GM12878 (cell line): ENCODE data around the gene POLDIP3. TPM values are rescaled to one million over a fixed set of nuclear protein-coding genes. Genes with fewer than 3 reads are reported as not detected.

Experiments
- ATAC-seq: fragments of 200-7000 bp; cut with Tn5 transposase; 3 replicates; pipeline ENCODE4 v1.9.1; 2020; ENCODE audit warnings: mild to moderate bottlenecking, moderate library complexity
- BruUV-seq: library from RNA; stranded (reverse); fragments of 400-500 nt; replicated peaks from 2 replicates; lab custom pipeline; 2021; lab: Mats Ljungman, UMichigan
- CTCF ChIA-PET: fragments of 300-600 bp; sonication (Branson Sonifier 250); formaldehyde crosslinking; extraction: SDS; loops from one replicate; lab custom pipeline; 2021; ENCODE audit warnings: inconsistent platforms; lab: Yijun Ruan, JAX
- POLR2A ChIA-PET: fragments of 350-600 bp; formaldehyde crosslinking; extraction: SDS; loops from one replicate; lab custom pipeline; 2021; ENCODE audit warnings: inconsistent platforms; lab: Charles Lee
- RAD21 ChIA-PET: fragments of 300-600 bp; sonication (Branson Sonifier 250); formaldehyde crosslinking; loops from one replicate; lab custom pipeline; 2023; ENCODE audit warnings: antibody characterized with exemption; ENCODE audit not compliant: unreplicated experiment; lab: Charles Lee
- SMC1A ChIA-PET: fragments of 300-600 bp; sonication (Branson Sonifier 250); formaldehyde crosslinking; loops from one replicate; lab custom pipeline; 2023; ENCODE audit not compliant: unreplicated experiment, uncharacterized antibody; lab: Charles Lee
- DNase-seq: peaks from one replicate; pipeline ENCODE4 v3.0.0-alpha.2; 2011; ENCODE audit warnings: low read depth, low spot score
- FAIRE-seq: peaks from 3 replicates; lab custom pipeline; 2011; peaks lifted over from hg19 to GRCh38; lab: Jason Lieb, UNC
- H2AFZ ChIP-seq: 2 replicates; pipeline ENCODE4 v1.6.0; 2011; ENCODE audit warnings: low read depth, low read length, control low read depth; ENCODE audit not compliant: control insufficient read depth
- H3K27ac ChIP-seq: 2 replicates; pipeline ENCODE4 v1.5.1; 2011; ENCODE audit warnings: control low read depth; ENCODE audit not compliant: control insufficient read depth, insufficient read depth
- H3K27me3 ChIP-seq, 2 experiments: replicated peaks in 1 of 2; 2 replicates each; pipeline versions ENCODE4 v1.6.0 to v1.6.1; 2011; ENCODE audit warnings: low read length in 1 of 2; ENCODE audit not compliant: control insufficient read depth in 2 of 2, insufficient read depth in 2 of 2
- H3K36me3 ChIP-seq, 2 experiments: 2 replicates each; pipeline ENCODE4 v1.5.1; 2011; ENCODE audit warnings: low read length in 1 of 2; ENCODE audit not compliant: control insufficient read depth in 2 of 2, insufficient read depth in 2 of 2
- H3K4me1 ChIP-seq: 2 replicates; pipeline ENCODE4 v1.6.1; 2011; ENCODE audit warnings: mild to moderate bottlenecking, low read length, moderate library complexity, mixed read lengths; ENCODE audit not compliant: control insufficient read depth, insufficient read depth
- H3K4me2 ChIP-seq: 2 replicates; pipeline ENCODE4 v1.6.0; 2011; ENCODE audit warnings: control low read depth; ENCODE audit not compliant: control insufficient read depth, insufficient read depth
- H3K4me3 ChIP-seq: fragments of 200-600 bp; sonication (generic); 2 replicates; pipeline ENCODE4 v1.5.1; 2016
- H3K79me2 ChIP-seq: 2 replicates; pipeline ENCODE4 v1.6.0; 2011; ENCODE audit warnings: low read length; ENCODE audit not compliant: control insufficient read depth, insufficient read depth
- H3K9ac ChIP-seq: 2 replicates; pipeline ENCODE4 v1.8.0; 2011; ENCODE audit warnings: low read length, control low read depth, mixed read lengths; ENCODE audit not compliant: control insufficient read depth, insufficient read depth
- H3K9me3 ChIP-seq: replicated peaks from 3 replicates; pipeline ENCODE4 v1.5.1; 2011; ENCODE audit warnings: mild to moderate bottlenecking, low read length; ENCODE audit not compliant: control insufficient read depth, insufficient read depth
- H4K20me1 ChIP-seq: 2 replicates; pipeline ENCODE4 v1.6.0; 2011; ENCODE audit not compliant: control insufficient read depth, insufficient read depth
- ASH2L ChIP-seq: fragments of 300-600, 200-600 bp; sonication (generic); IDR thresholded peaks from 2 replicates; pipeline ENCODE4 v1.6.1; 2017; ENCODE audit warnings: low read depth, mild to moderate bottlenecking, borderline replicate concordance
- CHD2 ChIP-seq: IDR thresholded peaks from 2 replicates; pipeline ENCODE4 v1.6.1; 2011; ENCODE audit warnings: low read depth, low read length, improper control_type of control experiment, borderline replicate concordance
- HDGF ChIP-seq: fragments of 450-650 bp; IDR thresholded peaks from 2 replicates; pipeline ENCODE4 v1.6.1; 2016; ENCODE audit warnings: antibody characterized with exemption
- NR2C2 ChIP-seq: IDR thresholded peaks from 2 replicates; pipeline ENCODE4 v1.6.1; 2011; ENCODE audit warnings: borderline replicate concordance, low read depth; ENCODE audit not compliant: control insufficient read depth, insufficient read length
- POLR2A ChIP-seq: IDR thresholded peaks from 2 replicates; pipeline ENCODE4 v1.6.1; 2011; ENCODE audit warnings: low read depth, mild to moderate bottlenecking, low read length
- POLR2AphosphoS2 ChIP-seq: IDR thresholded peaks from 2 replicates; pipeline ENCODE4 v1.6.1; 2011; ENCODE audit warnings: low read depth, mild to moderate bottlenecking, low read length, improper control_type of control experiment, moderate library complexity
- RAD21 ChIP-seq: IDR thresholded peaks from 2 replicates; pipeline ENCODE4 v1.6.1; 2011; ENCODE audit warnings: mild to moderate bottlenecking, low read depth, low read length, moderate library complexity; ENCODE audit not compliant: insufficient read depth
- RAD51 ChIP-seq: fragments of 450-650 bp; IDR thresholded peaks from 2 replicates; pipeline ENCODE4 v1.6.1; 2016; ENCODE audit warnings: moderate library complexity, mild to moderate bottlenecking, inconsistent platforms
- SMC3 ChIP-seq: IDR thresholded peaks from 2 replicates; pipeline ENCODE4 v1.6.1; 2011; ENCODE audit warnings: low read length, improper control_type of control experiment, borderline replicate concordance
- TAF1 ChIP-seq: IDR thresholded peaks from 2 replicates; pipeline ENCODE4 v1.6.1; 2011; ENCODE audit warnings: mild to moderate bottlenecking, low read depth, low read length, borderline replicate concordance
- WGBS: methylation state at CpG from one replicate; pipeline ENCODE4 v1.1.6; 2016; ENCODE audit warnings: low lambda C conversion rate; ENCODE audit not compliant: insufficient replicate concordance, insufficient coverage; ENCODE audit errors: missing lambda C conversion rate; 5-methylcytosine and 5-hydroxymethylcytosine counted together
- in situ Hi-C: fragments of 300-500 bp; cut with MboI; formaldehyde crosslinking; loops from 9 replicates; pipeline ENCODE4 v1.14.3; 2018; ENCODE audit warnings: mixed read lengths
- intact Hi-C: fragments of 100-400 bp; cut with micrococcal nuclease; formaldehyde crosslinking; loops from one replicate; pipeline ENCODE4 v1.14.2; 2022; ENCODE audit not compliant: unreplicated experiment
- polyA plus RNA-seq, 11 experiments: library from polyadenylated mRNA; depleted of rRNA in 4 of 11; unstranded in 6 of 11; stranded (reverse) in 5 of 11; fragments of >200 nt; fragmentation: Nextera tagmentation in 4 of 11; fragmentation: Illumina TruSeq in 1 of 11; extraction: Ambion mirVana in 4 of 11; extraction: Trizol in 1 of 11; gene quantifications; 1 replicate in 1 of 11; 2 replicates in 10 of 11; pipeline versions ENCODE4 v1.2.1 to v1.2.3, GENCODE V29; 2011 to 2016; ENCODE audit warnings: inconsistent platforms in 2 of 11, missing spikeins in 2 of 11, low read depth in 1 of 11
- total RNA-seq, 4 experiments: library from RNA; depleted of rRNA in 3 of 4; stranded (reverse); fragments of >200 nt in 3 of 4; fragmentation: Illumina TruSeq in 1 of 4; extraction: Trizol in 1 of 4; gene quantifications; 2 replicates each; pipeline versions ENCODE4 v1.2.1 to v1.2.3, GENCODE V29; 2013 to 2021
- TF ChIP-seq, protein P1 (sequence below), 3 experiments: IDR thresholded peaks in 2 of 3; conservative IDR thresholded peaks in 1 of 3; 2 replicates each; pipeline ENCODE4 v1.5.1; 2011; ENCODE audit warnings: low read depth in 3 of 3, low read length in 3 of 3, mild to moderate bottlenecking in 3 of 3, control low read depth in 2 of 3, moderate library complexity in 2 of 3, inconsistent platforms in 1 of 3, mixed read lengths in 1 of 3; ENCODE audit not compliant: control insufficient read depth in 2 of 3, insufficient read depth in 1 of 3; ENCODE audit errors: extremely low read depth in 1 of 3
- TF ChIP-seq, protein P2 (sequence below): fragments of 450-650 bp; formaldehyde crosslinking; IDR thresholded peaks from 2 replicates; pipeline ENCODE4 v1.4.0; 2022; ENCODE audit warnings: mild to moderate bottlenecking, moderate library complexity
- TF ChIP-seq, protein P3 (sequence below): fragments of 450-650 bp; IDR thresholded peaks from 2 replicates; pipeline ENCODE4 v1.6.1; 2016; ENCODE audit warnings: mild to moderate bottlenecking

Gene POLDIP3
- total and polyA plus RNA-seq, 10 of the 15 experiments (the other 5 are each of a cell fraction or from before 2014, with no cell fraction given): 14.8 to 60.2 (median 49.5) TPM

DNA sequence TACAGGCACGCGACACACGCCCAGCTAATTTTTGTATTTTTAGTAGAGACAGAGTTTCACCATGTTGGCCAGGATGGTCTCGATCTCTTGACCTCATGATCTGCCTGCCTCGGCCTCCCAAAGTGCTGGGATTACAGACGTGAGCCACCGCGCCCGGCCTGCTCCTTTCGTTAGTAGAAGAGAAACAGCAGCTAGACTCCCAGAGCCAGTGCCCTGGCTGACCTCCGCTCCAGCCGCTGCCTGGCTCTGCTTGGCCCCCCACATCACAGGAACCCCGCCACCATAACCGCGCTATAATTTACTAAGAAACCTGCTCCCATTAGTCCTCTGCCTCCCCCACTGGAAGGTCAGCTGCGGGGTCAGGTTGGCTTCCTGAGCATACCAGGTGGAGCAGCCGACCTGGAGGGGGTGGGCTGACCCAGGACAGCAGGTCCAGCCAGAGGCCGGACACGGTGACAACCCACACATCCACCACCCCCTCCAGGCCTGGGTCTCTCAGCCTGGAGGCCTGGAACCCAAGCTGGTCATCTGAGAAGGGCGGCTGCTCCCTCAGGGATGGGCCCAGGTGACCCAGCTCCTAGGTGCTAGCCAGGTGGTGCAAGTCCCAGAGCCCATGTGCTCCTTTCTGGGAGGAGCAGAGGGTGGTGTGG lies 7.5 kb upstream of the POLDIP3 start (continued):
- TF ChIP-seq ASH2L: no peak

DNA sequence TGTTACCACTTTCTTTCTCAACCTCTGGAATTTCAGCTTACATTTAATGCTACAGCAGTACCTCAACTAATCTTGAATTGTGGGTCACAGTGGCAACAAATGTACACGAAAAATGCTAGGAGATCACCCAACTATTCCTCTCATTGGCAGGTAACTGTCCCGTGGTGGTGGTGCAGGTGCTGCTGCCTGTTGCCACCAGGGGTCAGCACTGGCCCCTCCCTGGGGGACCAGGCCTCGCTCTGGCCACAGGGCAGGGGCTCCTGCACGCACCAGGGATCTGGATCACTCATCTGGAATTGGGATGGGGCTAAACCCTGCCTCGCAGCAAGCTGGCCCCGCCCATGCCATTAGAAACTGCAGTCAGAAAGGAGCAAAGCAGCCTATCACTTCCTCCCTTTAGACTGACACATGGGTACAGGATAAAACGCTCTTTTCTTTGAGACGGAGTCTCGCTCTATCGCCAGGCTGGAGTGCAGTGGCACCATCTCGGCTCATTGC lies 6.9 kb upstream of the POLDIP3 start:
- 39% methylated on average over 11 of the region's 11 CpGs for WGBS
- no TSS peak for BruUV-seq
- Histone ChIP-seq H3K4me1 (peaks cover 8% of the 10 kb centered on the region), H3K4me2 (no peak overlapping the region), H2AFZ (no peak overlapping the region), H3K4me3 (no peak overlapping the region), H3K79me2 (no peaks in the 10 kb centered on the region), H3K9me3 (no peaks in the 10 kb centered on the region), H4K20me1 (no peaks in the 10 kb centered on the region; the same call in 1 of the 2 replicates), H3K9ac (no peak overlapping the region), H3K27me3 (no peaks in the 10 kb centered on the region), H3K36me3 (peaks cover 8% of the 10 kb centered on the region in 2 experiments; a peak in 3 of 4 replicates), H3K27ac (no peak overlapping the region)
- ChIA-PET SMC1A (interaction anchor here (0.8 to 4.0 kb wide), 11 partner anchors 12 to 412 kb away, joined by 3 to 15 read pairs (median 4); no protein-coding TSS in a partner anchor), POLR2A (interaction anchor here (0.8 to 1.5 kb wide), 3 partner anchors 8 to 32 kb away, joined by 3 to 4 read pairs (median 4); partner anchors contain the start of gene CYB5R3), RAD21 (interaction anchor here (1.1 to 3.8 kb wide), 6 partner anchors 22 to 246 kb away, joined by 3 to 19 read pairs (median 6); no protein-coding TSS in a partner anchor), CTCF (interaction anchor here (0.5 to 4.1 kb wide), 27 partner anchors 9 to 648 kb away, joined by 3 to 18 read pairs (median 4); partner anchors contain the start of genes CYB5R3 and MCAT)
- FAIRE-seq (peak; percentile 96), ATAC-seq (peak; percentile 93), DNase-seq (no peak)
- in situ Hi-C loops: no loop called here
- intact Hi-C loops: loop anchor here (1.0 kb wide), 1 partner anchor 199 kb away; no protein-coding TSS in a partner anchor
- TF ChIP-seq CHD2 (no peak), RAD51 (0 out of 2 replicates have a peak, but pooled peaks have one; percentile 34), RAD21 (peak; percentile 61), POLR2A (peak; percentile 34), TAF1 (no peak), HDGF (no peak), SMC3 (peak; percentile 78), POLR2AphosphoS2 (no peak), NR2C2 (no peak)
- TF ChIP-seq, protein P1, sequence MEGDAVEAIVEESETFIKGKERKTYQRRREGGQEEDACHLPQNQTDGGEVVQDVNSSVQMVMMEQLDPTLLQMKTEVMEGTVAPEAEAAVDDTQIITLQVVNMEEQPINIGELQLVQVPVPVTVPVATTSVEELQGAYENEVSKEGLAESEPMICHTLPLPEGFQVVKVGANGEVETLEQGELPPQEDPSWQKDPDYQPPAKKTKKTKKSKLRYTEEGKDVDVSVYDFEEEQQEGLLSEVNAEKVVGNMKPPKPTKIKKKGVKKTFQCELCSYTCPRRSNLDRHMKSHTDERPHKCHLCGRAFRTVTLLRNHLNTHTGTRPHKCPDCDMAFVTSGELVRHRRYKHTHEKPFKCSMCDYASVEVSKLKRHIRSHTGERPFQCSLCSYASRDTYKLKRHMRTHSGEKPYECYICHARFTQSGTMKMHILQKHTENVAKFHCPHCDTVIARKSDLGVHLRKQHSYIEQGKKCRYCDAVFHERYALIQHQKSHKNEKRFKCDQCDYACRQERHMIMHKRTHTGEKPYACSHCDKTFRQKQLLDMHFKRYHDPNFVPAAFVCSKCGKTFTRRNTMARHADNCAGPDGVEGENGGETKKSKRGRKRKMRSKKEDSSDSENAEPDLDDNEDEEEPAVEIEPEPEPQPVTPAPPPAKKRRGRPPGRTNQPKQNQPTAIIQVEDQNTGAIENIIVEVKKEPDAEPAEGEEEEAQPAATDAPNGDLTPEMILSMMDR (IDR thresholded peaks at IDR 0.05 in 2 of 3, conservative IDR thresholded peaks at IDR 0.05 in 1 of 3; ENCODE audit: control insufficient read depth in 2 of 3, extremely low read depth in 1 of 3, insufficient read depth in 1 of 3, low read depth in 3 of 3, low read length in 3 of 3): peak; percentile 86 to 97 (median 95)
- TF ChIP-seq, protein P2, sequence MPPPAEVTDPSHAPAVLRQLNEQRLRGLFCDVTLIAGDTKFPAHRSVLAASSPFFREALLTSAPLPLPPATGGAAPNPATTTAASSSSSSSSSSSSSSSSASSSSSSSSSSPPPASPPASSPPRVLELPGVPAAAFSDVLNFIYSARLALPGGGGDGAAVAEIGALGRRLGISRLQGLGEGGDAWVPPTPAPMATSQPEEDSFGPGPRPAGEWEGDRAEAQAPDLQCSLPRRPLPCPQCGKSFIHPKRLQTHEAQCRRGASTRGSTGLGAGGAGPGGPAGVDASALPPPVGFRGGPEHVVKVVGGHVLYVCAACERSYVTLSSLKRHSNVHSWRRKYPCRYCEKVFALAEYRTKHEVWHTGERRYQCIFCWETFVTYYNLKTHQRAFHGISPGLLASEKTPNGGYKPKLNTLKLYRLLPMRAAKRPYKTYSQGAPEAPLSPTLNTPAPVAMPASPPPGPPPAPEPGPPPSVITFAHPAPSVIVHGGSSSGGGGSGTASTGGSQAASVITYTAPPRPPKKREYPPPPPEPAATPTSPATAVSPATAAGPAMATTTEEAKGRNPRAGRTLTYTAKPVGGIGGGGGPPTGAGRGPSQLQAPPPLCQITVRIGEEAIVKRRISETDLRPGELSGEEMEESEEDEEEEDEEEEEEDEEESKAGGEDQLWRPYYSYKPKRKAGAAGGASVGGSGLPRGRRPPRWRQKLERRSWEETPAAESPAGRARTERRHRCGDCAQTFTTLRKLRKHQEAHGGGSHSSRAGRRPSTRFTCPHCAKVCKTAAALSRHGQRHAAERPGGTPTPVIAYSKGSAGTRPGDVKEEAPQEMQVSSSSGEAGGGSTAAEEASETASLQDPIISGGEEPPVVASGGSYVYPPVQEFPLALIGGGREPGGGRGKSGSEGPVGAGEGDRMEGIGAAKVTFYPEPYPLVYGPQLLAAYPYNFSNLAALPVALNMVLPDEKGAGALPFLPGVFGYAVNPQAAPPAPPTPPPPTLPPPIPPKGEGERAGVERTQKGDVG: no peak
- TF ChIP-seq, protein P3, sequence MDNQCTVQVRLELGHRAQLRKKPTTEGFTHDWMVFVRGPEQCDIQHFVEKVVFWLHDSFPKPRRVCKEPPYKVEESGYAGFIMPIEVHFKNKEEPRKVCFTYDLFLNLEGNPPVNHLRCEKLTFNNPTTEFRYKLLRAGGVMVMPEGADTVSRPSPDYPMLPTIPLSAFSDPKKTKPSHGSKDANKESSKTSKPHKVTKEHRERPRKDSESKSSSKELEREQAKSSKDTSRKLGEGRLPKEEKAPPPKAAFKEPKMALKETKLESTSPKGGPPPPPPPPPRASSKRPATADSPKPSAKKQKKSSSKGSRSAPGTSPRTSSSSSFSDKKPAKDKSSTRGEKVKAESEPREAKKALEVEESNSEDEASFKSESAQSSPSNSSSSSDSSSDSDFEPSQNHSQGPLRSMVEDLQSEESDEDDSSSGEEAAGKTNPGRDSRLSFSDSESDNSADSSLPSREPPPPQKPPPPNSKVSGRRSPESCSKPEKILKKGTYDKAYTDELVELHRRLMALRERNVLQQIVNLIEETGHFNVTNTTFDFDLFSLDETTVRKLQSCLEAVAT: 0 out of 2 replicates have a peak, but pooled peaks have one; percentile 38
